Fibroblast of peridontal ligament (primary cell): ENCODE results near the gene AFDN.

Source experiments
- DNase-seq: peaks from one replicate; pipeline ENCODE4 v3.0.0-alpha.2; 2010; ENCODE audit errors: extremely low read depth

Gene AFDN

DNA sequence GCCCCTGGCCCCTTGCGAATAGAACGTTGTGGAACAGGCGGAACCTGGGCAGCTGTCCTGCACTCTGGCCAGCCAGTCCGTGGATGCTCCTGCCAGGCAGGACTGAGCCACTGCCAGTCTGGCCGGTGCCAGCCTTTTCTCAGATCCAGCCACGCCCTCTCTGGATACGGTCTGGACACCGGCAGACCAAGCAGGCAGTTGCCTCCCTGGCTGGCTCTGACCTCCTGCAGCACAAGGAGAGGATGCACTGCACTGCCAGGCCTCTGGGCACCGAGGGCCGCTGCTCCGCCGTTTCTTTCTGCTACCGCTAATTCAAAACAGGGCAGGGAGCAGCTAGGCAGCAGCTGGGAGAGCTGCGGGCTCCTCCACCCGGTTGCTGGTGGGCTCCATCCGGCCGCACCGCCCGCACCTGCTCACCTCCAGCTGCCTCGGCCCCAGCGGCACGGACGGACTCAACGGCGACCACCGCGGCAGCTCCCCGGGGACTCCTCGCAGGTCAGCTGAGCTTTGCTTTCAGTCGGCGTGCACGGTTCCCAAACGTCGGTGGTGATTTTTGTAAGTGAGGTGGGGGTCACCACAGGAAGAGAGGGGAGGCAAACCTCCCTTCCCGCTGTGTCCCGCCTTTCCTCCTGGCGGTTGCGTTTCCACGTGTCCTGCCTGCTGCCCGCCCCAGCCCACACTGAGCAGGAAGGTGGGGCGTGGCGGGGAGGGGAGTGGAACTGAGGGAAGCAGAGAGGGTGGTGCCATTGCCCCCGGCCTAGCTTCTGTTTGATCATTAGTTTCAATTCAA is 30.3 kb upstream of the AFDN start:
- DNase-seq: no peak

DNA sequence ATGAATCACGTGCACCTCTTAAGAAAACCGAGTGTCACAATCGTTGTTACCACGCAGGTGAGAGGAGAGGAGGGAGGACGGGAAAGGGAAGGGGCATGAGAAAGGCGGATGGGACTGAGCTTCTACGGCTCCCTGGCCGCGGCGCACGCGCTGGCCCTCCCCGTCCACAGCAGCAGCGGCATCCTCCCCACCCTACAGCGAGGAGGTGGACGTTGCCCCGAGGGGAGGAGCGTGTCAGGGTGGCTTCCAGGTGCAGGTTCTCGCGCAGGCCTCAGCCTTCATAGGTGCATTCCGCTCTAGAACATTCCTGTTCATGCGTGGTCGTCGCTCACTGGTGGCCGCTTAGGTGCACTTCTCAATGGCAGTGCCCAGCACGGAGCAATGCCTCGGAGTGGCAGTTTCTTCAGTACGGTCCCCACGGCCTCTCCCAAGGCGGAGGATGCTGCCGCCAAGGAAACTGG is 29.7 kb upstream of the AFDN start:
- no peak for DNase-seq

DNA sequence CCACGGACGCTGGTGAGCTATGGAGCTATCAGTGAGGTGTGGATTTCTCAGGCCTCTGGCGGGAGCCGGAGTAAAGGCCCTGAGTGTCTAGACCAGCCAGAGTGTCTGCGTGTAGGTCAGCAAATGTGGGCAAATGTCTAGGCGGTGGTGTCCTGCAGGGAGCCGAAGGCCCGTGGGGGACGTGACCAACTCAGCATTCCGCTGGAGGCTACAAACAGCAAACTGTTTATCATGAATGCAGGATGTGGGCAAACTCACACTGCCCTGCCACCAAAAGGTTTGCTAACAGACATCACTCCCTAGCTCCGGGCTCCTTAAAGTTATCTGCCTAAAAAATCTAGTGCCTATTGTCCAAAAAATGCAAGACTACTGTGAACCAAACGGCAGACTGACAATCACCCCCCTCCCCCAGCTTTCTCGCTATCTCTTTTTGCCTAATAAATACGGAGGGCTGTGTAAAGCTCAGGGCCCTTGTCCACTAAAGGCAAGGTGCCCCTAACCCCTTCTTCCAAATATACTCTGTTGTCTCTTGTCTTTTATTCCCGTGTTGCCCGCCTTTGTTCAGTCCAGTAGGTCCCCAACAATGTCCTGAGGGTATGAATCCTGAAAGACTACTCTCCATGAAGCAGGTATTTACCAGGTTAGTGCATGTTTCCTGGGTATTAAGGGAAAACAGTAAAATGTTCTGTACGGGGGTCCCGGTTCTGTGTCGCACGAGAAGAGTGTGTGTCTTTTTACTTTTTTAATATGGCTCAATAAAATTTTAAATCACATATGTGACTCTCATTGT is 29.0 kb upstream of the AFDN start:
- DNase-seq: no peak

DNA sequence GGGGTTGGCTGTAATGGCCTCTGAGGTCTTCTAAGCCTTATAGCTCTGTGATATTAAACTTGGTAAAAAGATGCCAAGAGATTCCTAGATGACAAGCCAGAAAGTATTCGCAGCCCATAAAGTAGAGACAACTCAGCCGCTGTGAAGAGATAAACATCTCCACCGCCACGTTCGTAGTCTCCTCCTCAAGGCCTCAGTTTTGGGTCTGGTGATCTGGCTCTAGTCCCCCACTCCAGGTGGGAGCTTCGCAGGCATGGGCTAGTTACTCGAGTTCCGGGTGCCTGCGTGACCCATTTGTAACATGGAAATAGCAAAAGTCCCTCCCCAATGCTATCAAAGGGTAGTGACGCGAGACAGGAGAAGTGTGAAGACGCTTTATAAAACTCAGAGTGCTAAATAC is 28.3 kb upstream of the AFDN start:
- no peak for DNase-seq

DNA sequence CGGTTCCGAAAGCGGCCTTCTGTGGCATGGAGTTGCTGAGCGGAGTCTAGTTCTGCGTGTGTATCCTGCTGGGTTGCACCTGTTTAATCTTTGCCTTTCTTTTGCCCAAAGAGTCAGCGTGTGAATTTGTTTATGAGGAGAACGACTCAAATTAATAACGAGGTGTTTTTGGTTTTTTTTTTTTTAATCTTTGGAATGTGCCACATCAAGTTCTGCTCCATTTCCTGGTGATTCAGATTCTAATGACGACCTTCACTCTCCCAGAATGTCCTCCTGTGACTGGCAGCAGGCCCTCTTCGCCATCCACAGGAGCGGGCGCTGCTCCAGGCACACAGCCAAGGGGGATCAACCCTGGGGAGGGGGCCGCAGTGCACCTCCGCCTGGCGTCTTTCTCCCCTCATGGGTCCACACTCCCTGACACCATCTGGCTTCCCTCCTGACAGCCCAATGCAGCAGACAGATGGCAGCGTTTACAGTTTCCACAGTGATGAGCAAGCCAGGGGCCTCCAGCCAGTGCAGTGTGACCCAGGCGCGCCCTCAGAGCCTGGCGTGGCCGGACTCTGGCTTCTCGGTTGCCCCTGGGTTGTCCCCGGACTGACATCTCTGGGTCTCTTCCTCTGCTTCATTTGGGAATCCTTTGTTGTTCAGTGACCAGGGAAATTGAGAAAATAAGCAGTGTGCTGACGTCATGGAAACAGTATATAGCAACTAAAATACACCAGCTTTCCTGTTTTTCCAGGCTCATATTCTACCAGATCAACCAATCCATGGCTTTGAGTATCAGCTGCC is 27.5 kb upstream of the AFDN start:
- peak; percentile 5 for DNase-seq

DNA sequence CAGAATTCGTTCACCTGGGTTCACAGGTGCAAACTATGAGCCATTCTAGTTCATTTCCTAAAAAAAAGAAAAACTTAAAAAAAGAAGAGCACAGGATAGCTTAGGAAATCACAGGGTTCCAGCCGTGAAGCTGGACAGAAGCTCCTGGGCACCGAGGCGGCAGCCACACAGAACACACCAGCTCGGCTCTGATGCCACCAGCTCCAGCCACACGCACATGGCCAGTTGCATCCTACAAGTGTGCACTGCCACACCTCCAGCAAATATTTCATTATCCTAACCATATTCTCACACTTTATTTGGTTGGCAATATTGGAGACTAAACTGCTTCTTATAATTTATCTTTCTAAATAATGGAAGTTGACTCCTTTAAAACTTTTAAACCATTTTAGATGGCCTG is 26.2 kb upstream of the AFDN start:
- DNase-seq: no peak

DNA sequence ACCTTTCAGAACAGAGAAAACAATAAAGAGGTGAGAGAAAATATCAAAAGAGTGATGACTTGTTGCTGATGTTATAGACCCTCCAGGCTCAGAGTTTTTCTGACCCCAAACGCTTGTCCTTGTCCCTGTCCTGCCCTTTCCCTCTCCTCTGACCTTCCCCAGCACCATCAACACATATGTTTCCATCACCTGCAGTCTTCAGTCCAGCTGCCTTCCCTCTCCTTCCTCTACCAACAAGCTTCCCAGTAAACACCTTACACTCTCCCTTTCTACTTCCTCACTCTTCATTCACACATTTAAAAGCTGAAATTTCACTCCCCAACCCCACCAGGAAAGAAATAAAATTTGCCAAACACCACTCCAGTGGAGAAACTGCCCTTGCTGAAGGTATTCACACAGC is 25.4 kb upstream of the AFDN start:
- no peak for DNase-seq

DNA sequence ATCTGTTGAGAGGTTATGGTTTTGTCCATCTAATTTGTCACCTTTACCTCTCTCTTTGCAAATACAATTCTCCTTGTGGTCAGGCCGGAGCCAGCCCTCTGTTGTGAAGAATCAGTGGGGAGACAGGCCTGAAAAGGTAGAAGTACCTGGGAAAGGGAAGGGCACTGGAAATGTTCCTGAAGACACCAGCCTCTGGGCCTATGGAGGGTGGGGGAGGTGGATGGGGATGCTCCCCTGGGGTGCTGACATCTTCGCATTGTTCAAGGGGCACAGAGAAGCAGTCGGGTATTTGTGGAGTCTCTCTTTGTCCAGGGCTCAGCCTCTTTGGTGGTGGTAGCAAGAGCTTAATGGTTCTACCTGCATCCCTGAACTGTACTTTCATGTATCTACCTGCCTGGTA is 24.4 kb upstream of the AFDN start:
- no peak for DNase-seq

DNA sequence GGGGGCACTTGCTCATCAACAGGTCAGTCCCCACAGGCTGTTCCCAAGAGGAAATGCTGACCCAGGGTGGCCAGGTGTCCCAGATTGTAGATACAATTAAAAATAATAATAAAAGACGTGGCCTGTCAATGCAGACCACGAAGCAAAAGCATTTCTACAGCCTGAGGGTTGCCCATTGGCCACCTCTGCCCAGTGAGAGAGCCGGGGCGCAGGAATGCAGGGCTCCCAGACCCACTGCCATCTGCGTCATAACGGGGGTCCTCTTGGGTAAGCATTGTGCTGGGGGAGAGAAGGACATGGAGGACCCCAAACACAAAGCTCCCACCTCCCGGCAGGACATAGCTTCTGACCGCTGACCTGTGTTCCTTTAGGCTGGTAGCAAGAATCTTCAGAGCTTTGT is 22.9 kb upstream of the AFDN start:
- no peak for DNase-seq

DNA sequence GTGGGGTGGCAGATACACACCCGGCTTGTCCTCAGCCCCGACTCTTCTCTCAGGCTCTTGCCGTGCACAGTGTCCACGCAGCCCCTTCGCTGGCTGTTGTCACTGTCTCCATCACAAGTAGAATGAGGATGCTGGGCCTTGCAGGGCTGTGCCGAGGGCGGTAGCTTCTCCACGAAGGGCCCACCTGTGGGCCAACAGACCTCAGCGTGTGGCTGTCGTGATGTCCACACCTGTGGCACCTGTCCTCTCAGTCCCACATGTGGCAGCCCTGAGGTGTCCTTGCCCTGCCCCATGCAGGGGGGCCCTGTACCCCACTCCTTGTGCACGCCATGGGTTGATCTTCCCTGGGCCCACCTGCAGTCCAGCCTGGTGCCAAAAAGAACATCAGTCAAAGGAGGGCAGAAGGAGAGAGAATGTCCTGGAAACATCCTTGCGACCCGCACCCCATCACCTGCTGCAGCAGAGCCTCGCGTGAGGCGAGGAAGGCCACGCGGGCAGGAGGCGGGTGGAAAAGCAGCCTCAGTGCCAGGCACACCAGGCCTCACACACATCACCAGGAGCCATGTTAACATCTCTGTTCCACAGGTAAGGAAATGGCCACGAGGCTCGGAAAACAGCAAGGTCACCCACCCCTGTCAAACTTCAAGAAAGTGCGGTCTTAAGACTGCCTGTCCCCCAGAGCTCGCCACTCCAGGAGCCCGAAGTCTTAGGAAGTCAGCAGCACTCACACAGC is 22.3 kb upstream of the AFDN start:
- no peak for DNase-seq

DNA sequence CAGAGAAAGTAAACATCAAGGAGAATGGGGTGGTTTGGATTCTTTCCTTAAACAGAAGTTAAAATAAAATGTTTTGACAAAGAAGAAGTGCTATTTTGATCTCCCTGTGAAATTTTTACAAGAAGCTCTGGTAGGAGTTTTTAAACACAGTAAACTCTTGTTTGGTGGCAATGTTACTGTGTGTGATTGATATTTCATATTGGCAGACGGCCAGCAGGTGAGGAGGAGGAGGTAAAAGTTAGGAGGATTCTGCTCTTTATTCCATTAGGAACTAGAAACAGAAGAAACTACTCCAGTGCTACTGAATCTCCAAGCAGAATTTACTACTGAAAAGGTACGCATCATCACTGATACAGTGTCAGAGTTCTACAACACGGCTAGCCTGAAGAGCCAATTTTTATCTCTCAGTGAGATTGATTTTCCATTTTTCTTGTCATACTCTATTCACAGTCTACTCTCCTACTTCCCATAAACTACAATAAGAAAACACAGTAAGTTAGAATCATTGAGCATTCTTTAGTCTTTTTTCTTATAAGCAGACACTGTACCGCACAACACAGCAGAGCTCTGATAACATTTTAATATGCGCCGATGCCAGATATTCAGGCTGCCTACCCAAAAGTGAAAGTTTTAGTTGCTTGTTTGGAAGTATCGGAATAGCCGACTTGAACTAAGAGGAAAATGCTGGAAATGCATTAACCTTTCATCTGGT is 21.2 kb upstream of the AFDN start:
- no peak for DNase-seq

DNA sequence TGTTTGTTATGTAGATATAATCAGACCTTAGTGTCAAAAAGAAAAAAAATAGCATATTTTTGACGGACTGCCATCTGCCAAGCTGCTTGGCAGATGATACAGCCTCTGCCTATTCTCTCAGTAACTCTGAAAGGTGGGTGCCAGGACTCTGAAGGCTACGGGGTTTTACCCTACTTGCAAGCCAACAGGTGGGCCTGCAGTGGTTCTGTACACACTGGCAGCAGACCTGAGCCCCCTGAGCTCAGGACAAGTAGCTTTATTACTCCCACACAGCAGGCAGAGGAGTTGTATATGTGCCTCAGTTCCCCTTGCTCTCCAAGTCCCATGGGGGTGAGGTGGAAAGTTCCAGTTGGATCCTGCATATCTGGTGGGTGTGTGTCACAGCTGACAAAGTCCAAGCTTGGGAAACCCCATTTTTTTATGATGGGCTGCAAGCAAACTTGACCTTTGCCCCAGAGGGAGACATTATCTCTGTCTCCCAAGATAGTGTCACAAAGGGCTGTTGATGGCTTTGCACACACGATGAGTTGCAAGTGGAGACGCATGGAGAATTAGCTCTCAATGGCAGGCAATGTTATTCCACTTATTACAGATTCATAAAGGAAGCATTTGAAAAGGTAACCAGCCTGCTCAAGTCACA is 20.5 kb upstream of the AFDN start:
- DNase-seq: no peak

DNA sequence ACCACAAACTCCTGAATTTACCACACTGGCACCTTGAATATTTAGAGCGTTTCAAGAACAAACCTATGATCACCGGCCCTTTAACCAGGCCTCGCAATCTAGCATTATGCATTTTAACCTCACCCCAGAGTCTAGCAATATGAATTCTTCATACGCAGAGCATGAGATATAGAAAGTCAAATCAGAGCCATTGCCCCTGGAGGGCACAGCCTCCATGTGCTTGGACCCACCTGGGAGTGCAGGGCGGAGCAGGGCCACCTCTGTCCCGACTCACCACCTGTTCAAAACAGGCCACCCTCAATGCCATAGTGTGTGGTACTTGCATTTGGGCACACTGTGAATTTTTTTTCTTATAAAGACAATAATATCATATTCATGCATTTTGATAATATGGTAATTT is 19.5 kb upstream of the AFDN start:
- no peak for DNase-seq

DNA sequence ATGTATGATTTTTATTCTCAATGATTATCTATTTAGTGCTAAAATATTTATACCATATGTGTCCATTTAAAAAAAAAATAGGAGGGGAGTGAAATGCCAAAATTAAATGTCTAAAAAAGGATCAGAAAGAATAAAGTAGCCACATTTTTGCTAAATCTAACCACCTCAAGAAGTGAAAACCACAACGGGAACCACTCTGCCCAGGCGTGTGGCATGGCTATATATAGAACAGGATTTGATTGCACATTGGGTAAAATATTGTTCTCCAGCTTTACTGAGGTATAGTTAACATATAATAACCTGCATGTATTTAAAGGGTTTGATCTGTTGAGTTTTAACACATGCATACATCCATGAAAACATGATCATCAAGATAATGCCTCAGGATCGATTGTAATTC is 19.0 kb upstream of the AFDN start:
- DNase-seq: no peak

DNA sequence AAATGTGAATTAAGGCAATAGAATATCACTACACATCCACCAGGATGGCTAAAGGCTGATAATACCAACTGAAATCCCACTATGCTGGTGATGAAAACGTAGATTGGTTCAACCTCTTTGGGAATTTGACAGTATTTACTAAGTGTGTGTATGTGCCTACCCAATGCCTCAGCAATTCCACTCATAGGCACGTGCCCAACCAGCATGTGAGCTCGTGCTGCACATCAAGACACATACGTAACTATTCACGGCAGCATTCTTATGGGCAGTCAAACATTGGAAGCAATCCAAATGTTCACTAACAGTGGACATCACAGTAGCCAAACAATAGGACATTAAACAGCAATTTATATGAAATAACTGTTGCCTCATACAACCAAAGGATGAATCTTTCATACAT is 15.7 kb upstream of the AFDN start:
- no peak for DNase-seq

DNA sequence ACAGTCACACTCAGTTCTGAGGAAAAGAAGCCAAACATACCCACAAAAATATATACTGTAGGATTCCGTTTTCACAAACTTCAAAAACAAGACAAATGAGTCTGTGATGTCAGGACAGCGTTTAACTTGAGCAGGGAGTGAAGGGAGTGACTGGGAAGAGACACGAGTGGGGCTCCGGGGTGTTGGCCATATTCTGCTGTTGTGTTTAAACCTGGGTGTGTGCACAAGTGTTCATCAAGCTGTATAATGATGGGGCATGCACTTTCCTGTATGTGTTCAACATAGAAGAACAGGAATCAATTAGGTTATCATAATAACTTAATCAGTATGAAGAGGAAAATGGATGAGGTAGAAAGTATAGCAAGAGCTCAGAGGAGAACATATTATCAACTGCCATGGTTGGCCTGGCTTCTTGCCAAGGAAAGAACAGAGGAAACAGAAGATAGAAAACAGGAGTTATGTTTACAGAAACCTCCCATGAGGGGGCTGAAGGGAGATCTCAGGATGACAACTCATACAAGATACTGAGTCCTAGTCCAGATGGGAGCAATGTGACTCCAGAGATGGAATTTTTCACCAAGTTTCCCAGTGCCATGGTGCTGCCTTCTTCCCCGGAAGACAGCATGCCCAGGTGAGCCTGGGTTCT is 15.1 kb upstream of the AFDN start:
- DNase-seq: no peak

DNA sequence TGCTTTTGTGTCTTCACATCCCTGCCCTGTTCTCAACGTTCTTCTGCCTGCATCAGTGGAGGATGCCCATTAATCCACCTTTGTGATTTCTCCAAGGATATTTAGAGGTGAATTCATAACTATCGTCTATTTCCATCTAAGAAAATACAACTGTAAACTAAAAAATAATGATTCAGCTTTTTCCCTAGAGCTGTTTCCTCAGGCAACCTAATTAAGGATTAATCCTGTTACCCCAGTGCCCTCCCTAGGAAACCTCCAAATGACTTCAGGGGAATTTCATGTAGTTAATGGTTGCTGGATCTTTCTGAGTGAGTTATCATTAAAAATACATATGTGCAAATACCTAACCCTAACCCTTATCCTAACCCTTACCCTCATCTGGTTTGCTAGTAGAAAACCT is 14.6 kb upstream of the AFDN start:
- no peak for DNase-seq

DNA sequence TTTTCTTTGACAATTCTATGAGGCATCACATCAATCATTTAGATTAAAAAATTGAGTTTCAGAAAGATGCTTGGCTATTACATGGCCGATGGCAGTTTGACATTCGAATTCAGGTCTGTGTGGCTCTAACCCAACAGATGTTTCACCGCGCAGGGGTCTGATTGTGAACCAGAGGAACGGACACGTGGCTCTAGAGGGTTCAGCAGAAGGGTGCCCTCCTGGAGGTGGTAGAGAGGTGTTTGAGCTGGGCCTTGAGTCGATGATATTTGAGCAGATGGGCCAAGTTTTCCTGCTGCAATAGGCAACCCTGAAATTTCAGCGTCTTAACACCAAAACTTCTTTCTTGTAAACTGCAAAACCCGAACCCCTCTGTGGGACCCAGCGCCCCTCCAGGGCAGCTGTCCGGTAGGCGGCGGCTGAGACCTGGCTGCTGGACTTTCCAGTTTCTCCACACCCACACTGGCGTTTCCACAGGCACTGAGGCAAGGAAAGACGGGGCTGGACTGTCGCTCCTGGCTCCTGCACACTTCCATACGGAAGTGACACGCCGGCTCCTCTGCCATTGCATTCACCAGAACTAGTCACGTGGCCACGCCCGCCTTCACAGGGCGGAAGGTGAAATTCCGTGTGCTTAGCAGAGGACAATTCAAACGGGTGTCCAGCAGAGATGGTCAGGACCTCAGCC is 11.3 kb upstream of the AFDN start:
- DNase-seq: no peak

DNA sequence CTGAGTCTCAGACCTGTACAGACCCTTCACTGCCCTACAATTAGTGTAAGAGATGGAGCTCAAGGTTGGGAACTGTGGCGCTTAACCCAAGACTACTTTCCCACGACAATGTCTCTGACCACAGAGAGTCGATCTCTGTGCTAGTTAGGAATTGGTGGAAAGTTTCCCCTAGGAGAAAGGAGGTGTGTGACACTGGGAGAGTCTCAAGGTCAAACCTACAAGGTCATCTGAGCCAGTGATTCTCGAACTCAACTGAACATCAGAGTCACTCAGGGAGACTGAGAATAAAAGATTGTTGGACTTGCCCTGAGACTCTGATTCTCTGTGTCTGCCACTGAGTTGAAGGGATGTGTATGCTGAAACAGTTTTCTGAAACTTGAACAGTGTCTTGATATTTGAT is 9.7 kb upstream of the AFDN start:
- no peak for DNase-seq

DNA sequence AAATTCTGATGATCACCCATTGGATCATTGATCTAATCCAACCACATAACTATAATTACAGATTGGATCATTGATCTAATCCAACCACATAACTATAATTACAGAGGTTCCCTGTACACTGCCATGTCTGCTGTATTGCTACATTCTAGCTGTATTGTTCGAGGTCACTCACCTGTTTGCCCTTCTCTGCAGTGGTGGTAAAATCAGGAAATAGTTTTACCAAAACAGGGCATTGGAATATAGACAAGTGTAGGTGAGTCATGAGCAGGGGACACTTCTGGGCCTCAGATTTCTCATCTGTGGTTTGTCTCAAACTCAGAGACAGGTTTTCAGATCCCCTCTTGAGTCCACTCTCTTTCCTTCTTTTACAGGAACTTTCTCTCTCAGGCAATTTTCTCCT is 9.0 kb upstream of the AFDN start:
- DNase-seq: no peak
